ENCODE measurements around the gene GTF2A1.
A peak's percentile ranks its signal among the peaks of the same experiment; 100 is the strongest.

Gene GTF2A1

GRCh38 chr14:81170829-81171195 is 49.9 kb downstream of the GTF2A1 start:
- TF ChIP-seq CTCF (IDR thresholded peaks at IDR 0.05; ENCODE audit: insufficient read depth, low read depth, low read length, missing control alignments): no peak

GRCh38 chr14:81170104-81170828 is 50.5 kb downstream of the GTF2A1 start:
- peak; percentile 93 for DNase-seq (ENCODE audit: low read depth)
- peak; percentile 79 for TF ChIP-seq CTCF (IDR thresholded peaks at IDR 0.05; ENCODE audit: insufficient read depth, low read depth, low read length, missing control alignments)
- peak overlapping the region; percentile 56 for H3K4me3 ChIP-seq (ENCODE audit: low read depth, low read length)

More at GRCh38 chr14:81170829-81171195, 49.9 kb downstream of the GTF2A1 start:
- no peak for DNase-seq (ENCODE audit: low read depth)
- peak overlapping the region; percentile 56; the same call in 1 of the 2 replicates for H3K4me3 ChIP-seq (ENCODE audit: low read depth, low read length)

DNA sequence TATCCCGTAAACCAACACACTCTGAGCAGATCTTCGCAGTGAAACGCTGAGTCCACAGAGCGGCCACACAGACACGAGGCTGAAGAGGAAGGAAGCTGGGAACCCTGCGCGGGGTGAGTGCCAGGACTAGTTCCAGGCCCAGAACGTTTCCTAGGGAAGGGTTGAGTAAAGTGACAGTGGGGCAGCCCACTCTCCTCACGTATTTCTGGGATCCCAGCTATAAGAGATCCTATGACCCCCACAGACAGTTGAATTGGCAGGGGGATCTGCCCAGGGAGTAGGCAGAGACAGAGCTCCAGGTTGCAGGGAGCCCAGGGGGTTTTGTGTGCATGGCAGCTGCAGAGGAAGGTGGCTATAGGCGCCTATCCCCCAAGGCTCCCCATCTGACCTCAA is 51.1 kb downstream of the GTF2A1 start:
- TF ChIP-seq CTCF (IDR thresholded peaks at IDR 0.05; ENCODE audit: insufficient read depth, low read depth, low read length, missing control alignments): no peak
- peak; percentile 29 for DNase-seq (ENCODE audit: low read depth)
- peak overlapping the region; percentile 56 for H3K4me3 ChIP-seq (ENCODE audit: low read depth, low read length)

DNA sequence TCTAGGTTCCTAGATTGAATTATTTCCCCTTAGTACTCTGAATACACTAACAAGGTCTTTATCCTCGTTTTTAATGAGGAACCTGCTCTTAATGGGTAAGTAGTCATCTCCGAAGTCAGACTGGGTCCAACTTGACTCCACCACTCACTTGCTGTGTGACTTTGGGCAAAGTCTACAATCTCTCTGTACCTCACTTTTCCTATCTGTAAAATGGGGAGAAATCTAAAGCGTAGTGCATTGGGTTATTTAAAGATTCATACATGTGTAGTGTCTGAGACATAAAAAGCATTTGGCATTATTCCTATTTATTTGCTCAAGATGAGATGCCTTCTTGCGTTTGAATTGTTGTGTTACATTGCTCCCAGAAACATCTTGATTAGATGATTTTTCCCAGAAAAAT is 51.5 kb downstream of the GTF2A1 start:
- DNase-seq (ENCODE audit: low read depth): no peak
- H3K4me3 ChIP-seq (ENCODE audit: low read depth, low read length): peak overlapping the region; percentile 56
- no peak for TF ChIP-seq CTCF (IDR thresholded peaks at IDR 0.05; ENCODE audit: insufficient read depth, low read depth, low read length, missing control alignments)

- DNase-seq (ENCODE audit: low read depth): no peak
- H3K4me3 ChIP-seq (ENCODE audit: low read depth, low read length): no peak overlapping the region
- no peak for TF ChIP-seq CTCF (IDR thresholded peaks at IDR 0.05; ENCODE audit: insufficient read depth, low read depth, low read length, missing control alignments)
These were observed 54.6 kb downstream of the GTF2A1 start for GRCh38 chr14:81166121-81166520.

DNA sequence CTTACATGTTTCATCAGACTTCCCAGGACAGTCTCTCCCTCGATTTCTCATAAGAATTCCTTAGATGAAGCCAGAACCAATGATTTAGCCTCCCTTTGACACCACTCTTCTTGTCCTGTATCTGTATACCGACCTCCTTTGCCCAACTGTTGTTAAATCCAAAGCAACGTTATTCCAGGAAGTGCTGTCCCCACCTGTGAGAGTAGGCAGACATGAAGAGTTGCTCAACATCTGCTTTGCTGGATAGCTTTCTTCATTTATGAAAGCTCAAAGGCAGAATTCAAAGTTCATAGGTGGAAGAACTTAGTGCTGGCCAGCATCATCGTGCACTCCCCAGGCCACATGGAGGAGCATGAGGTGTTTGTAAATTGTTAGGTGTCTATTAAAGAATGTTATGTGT is 55.6 kb downstream of the GTF2A1 start:
- TF ChIP-seq CTCF (IDR thresholded peaks at IDR 0.05; ENCODE audit: insufficient read depth, low read depth, low read length, missing control alignments): no peak
- no peak for DNase-seq (ENCODE audit: low read depth)
- no peak overlapping the region for H3K4me3 ChIP-seq (ENCODE audit: low read depth, low read length)

Measured in GM12865 (cell line).